Measurements from ENCODE around the gene DENND1B.

Gene DENND1B

GRCh38 chr1:197465528-197466327, 309.6 kb downstream of the DENND1B start:
- no peak for DNase-seq (ENCODE audit: low spot score)

- DNase-seq (ENCODE audit: low spot score), result no peak
Measured at GRCh38 chr1:197464044-197464443, 311.2 kb downstream of the DENND1B start.

- no peak for DNase-seq (ENCODE audit: low spot score)
Measured at GRCh38 chr1:197463142-197463541, 312.1 kb downstream of the DENND1B start.

GRCh38 chr1:197462539-197462938, 312.7 kb downstream of the DENND1B start:
- DNase-seq (ENCODE audit: low spot score), result no peak
